Measurements from ENCODE around the gene CCNJ.

Gene CCNJ

DNA sequence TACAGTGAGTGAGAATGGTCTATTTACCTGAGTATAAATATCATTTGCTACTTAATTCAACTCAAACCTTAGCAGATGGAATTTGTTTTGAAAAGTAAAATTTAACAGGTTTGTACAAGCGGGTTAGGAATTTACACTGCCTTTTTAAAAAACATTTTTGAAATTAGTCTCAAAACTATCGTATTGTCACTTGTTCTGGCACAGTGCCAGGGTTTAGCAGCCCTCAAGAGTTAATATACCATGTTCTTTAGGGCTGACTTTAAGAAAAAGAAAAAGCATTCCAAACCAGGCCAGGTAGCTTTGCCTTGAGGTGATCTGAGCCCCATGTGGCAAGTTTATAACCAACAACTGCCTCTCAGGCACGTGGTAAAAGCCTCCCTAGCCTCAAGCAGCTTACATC is 17.8 kb downstream of the CCNJ start:
- DNase-seq = no peak

DNA sequence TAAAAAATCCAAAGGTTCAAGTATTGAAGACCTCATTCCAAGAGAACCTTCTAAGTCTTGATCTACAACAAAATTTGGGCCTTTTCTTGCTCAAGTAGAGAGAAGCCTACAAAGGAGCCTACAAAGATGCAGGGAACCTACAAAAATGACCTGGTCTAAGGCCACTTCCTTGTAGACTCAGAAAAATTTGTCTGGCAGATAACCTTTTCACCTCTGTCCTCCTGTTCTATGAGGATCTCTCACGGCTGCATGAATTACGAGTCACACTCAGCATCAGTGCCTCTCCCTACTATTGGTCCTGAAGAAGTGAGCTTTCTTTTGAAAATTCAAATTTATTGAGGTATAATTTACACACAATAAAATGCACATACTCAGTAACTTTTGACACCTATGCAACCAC is 29.3 kb downstream of the CCNJ start:
- DNase-seq = no peak

DNA sequence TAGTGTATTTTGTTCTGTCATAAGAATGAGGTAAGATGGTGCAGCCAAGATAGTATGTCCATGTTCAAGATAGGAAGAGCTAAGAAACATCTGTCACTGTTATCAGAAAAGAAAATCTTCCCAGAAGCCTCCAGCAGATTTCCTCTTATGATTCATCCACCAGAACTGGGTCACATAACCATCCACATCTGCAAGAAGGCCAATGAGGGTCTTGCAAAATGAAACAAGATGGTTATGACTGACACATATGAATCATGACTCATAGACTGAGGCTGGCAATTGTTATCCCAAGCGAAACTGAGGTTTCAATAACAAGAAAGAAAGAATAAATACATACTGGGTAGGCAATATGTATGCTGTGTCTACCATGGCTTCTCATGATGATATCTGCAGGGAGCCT is 30.3 kb downstream of the CCNJ start:
- DNase-seq = no peak

DNA sequence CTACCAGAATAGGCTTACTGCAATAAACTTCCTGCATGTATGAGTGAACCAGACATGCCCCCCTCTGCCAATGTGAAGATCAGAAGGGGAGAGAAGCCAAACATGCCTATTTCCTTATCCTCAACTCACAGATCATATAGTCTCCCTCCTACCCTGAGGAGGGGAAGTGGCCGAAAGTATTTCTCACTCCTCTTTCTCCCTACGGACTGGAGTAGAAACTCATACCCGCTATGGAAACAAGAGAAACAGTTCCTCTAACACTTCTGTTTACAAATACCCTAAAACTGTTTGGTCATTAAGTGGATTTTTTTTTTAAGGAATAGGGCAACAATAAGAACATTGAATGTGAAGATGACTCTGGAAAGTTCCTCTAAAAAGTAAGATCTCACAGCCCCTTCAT is 31.4 kb downstream of the CCNJ start:
- DNase-seq = no peak

DNA sequence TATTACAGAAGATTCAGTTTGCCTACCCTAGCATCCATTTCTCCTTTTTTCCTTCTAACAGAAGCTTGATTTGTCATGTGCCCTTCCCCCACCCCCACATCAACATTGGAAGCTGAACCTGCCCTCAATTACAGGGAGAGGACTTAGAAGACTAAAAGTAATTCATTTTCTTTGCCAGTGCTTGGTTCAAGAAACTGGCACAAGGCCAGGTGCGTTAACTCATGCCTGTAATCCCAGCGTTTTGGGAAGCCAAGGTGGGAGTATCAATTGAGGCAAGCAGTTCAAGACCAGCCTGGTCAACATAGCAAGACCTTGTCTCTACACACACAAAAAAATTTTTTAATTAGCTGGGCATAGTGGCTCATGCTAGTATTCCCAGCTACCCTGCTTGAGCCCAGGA is 32.6 kb downstream of the CCNJ start:
- no peak for DNase-seq

DNA sequence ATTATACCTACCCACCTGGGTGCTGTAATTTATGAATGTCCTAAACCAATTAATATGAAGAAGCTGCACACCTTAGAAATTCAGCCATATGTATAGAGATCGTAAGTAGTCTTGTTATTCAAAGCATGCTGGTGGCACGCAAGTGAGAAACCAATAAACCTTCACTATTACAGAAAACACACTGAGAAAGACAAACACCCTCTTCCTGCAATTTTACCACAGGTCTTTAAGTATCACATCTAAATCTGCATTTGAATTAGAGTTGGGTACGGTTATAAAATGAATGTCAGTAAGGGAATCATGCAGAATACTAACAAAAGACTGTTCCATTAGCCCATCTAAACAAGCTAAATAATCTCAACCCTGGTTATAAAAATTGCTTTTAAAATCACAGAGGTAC is 33.8 kb downstream of the CCNJ start:
- DNase-seq = no peak

DNA sequence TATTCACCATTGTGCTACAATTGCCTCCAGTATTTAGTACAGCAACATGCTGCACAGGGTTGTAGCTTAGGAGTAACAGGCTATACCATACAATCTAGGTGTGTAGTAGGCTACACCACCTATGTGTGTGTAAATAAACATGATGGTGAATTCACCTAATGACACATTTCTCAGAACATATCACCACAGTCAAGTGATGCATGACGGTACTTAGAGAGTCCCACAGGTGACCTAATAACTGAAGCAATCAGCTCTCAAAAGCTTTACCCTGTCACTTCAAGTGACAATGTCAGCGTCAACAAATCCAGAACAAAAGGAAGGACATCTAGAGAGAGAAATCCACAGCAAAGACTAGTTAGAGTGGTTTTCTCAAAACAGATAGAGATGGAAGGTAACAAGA is 38.8 kb downstream of the CCNJ start:
- DNase-seq = no peak

DNA sequence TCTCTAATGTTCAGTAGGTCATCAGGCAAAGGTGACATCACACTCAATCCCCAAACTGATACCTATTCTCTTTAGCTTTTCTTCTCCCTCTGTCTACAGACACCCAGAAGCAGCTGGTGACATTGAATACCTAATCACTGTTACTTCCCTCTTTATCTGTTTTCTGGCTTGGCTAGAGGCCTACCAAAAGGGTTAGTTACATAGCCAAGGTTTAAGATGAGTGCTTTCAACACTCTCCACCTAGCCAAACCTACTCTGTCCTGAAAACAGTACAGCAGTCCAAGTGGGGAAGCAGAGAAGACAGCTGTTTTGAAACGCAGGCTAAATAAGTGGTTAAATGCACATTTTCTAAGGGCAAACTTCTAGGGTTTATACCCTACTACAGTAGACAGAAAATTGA is 39.4 kb downstream of the CCNJ start:
- no peak for DNase-seq

DNA sequence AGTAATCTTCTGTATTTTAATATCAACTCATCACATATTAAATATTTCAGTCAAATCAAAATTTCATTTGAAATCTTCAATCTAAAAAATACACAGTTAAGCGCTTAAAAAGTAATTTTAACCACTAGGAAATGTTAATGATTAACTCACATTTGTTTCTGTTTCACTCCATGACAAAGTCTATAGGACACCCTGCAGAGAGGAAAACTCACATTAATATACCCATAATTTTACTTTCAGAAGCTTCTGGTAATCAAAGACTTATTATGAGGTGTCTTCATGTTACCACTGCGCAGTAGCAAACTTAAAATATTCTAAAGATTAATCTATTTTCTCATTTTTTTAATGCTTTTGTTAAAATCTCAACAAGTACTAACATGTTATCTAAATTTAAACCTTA is 45.7 kb downstream of the CCNJ start:
- DNase-seq = no peak

DNA sequence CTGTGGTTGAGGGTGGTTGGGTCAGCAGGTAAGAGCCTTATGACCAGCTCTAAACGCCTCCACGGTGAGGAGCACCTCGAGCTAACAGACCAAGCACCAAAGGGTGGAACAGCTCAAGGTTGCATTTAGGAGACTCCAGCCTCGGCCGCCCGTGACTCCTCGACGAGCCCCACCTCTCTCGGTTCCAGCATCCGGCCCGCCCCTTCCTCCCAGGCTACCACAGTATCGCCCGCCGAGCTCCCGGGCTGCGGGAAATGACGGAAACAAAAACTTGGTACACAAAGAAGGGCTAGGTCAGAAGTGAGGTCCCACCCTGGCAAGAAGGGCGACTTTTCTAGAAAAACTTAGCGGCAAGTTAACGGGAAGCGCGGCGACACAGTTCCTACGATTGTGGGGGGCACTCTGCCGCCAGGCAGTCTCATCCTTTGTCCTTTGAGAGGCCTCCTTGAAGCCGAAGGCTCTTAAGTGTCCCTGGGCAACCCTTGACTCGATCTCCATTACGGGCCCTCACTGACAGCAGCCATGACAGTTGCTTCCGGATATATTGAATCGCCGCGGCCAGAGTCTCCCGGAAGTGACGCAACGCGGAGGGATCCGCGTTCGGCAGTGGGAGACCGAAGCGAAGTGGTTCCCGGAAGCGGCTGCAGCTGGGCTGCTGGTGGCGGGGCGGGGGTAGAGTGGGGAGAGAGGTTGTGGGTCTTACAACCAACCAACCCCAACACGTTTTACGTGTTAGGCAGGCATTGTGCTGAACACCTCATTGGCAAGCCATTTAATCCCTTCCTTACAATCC is 46.5 kb downstream of the CCNJ start:
- DNase-seq = peak; percentile 89

DNA sequence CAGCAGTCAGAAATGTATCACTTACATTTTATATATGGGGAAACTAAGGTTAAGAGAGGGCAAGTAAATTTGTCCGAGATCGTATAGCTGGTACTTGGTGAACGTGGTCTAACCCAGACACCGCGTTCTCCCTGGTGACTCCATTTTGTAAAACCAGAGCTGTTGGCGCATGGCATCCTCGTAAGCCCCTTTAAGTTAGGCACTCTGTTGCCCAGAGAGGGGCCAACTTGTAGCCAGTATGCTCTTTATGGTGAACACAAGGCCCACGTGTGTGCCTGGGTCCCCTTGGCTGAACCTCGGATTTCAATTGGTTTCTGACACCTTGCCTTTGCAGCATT is 47.0 kb downstream of the CCNJ start:
- DNase-seq = no peak

DNA sequence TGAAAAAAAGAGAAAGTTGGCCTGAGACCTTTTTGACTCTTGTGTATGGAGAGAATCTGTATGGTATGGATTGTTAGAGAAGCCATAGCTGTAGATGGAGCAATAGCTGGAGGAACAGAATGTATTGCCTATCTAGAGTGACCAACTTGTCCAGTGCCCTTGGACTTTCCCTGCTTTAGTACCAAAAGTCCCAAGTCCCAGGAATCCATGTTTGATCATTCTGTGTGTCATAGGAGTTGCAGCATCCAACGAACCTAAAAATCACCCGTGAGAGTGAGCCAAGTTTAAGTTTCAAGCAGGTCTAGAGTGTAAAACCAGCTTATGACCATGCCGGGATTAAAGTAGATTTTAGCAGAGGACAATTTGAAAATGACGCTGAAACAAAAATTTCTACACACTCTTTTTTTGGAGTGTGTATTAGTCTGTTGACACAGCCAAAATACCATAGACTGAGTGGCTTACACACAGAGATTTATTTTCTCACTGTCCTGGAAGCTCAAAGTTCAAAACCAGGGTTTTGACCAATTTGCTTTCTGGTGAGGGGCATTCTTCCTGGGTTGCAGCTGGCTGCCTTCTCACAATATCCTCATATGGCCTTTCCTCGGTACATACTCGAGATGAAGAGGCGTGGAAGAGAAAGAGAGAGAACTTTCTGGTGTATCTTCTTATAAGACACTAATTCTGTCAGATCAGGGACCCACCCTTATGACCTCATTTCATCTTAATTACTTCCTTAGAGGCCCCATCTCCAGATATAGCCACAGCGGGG is 49.8 kb downstream of the CCNJ start:
- no peak for DNase-seq

DNA sequence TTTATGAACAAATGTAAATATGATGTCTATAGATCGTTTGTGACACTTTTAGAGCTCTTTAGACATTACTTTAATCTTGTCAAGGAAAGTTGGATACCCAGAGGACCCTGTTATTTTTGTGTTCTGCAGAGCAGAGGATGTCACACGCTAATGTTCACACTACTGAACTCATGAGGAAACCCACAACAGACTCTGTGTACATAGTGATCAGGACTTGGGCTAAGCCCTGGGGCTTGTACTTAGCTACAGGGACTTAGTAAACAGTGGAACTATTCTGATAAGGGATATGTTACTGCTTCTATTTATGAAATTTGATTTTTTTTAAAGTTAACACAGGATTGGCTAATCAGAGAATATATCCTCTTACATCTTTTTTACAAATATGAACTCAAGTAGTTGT is 50.6 kb downstream of the CCNJ start:
- no peak for DNase-seq

DNA sequence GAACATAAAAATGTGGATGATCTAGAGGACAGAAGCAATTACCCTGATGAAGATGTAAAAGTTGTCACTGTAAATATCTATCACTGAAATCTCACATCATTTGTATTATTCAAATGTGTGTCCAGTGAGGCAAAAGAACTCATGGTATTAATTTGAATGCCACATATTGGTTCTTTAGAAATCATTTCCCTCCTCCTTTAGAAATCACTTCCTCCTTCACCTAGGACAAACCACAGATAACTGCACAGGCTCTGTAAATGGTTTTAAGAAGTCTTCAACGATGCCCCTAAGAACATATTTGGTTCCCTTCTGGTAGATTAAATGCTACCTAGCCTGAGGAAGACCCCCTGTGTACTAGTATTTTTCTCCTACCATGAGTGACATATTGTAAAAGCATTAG is 53.6 kb downstream of the CCNJ start:
- no peak for DNase-seq

DNA sequence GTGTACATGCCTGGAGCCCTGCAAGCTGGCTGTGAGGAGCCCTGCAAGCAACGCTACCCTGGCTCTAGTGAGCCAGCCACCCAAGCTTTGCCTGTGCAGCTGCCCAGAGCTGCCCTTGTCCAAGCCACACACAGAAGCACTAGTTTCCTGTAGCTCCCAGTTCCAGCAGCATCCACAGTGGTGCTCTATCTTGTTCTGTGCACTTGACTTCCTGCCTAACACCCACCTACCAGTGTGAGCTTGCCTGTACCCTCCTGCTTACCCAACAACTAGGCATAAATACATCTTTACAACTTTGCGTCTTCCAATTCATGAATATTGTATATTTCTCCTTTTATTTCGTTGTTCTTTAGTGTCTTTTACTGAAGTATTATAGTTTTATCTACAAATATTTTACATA is 54.5 kb downstream of the CCNJ start:
- DNase-seq = no peak

DNA sequence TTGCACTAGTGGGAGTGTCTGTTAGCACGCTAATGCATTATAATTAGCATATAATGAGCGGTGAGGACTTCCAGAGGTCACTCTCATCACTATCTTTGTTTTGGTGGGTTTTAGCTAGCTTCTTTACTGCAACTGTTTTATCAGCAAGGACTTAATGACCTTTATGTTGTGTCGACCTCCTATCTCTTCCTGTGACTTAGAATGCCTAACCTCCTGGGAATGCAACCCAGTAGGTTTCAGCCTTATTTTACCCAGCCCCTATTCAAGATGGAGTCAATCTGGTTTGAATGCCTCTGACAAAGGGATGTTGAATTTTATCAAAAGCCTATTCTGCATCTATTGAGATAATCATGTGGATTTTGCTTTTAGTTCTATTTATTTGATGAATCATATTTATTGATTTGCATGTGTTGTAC is 64.2 kb downstream of the CCNJ start:
- no peak for DNase-seq
